Endothelial cell of umbilical vein (primary cell): Measurements from ENCODE around the gene JAGN1. TPM values are rescaled to one million over a fixed set of nuclear protein-coding genes. Genes with fewer than 3 reads are reported as not detected.

ENCODE experiments used
- BruUV-seq: library from RNA; stranded (reverse); fragments of 400-500 nt; replicated peaks from 2 replicates; lab custom pipeline; 2021; lab: Mats Ljungman, UMichigan
- CTCF ChIA-PET: fragments of 300-600, 350-600 bp; sonication (Branson Sonifier 250); formaldehyde crosslinking; loops from one replicate; lab custom pipeline; 2021; ENCODE audit warnings: antibody characterized with exemption, inconsistent platforms; lab: Charles Lee
- POLR2A ChIA-PET: fragments of 300-600, 350-600 bp; sonication (Branson Sonifier 250); formaldehyde crosslinking; loops from one replicate; lab custom pipeline; 2021; ENCODE audit warnings: antibody characterized with exemption, inconsistent platforms; lab: Charles Lee
- DNase-seq: peaks from one replicate; pipeline ENCODE4 v3.0.0-alpha.2; 2011; ENCODE audit warnings: low read depth, low spot score
- FAIRE-seq: peaks from 2 replicates; lab custom pipeline; 2011; peaks lifted over from hg19 to GRCh38; lab: Jason Lieb, UNC
- H2AFZ ChIP-seq: 2 replicates; pipeline ENCODE4 v1.6.0; 2012; ENCODE audit warnings: low read depth, low read length, control low read depth, inconsistent platforms
- H3K27ac ChIP-seq: 2 replicates; pipeline ENCODE4 v1.5.1; 2011; ENCODE audit warnings: low read depth, mild to moderate bottlenecking, control low read depth, low read length, moderate library complexity; ENCODE audit not compliant: insufficient read depth
- H3K27me3 ChIP-seq, 2 experiments: 2 replicates each; pipeline versions ENCODE4 v1.6.0 to v1.6.1; 2011; ENCODE audit warnings: low read length in 2 of 2, mixed read lengths in 1 of 2; ENCODE audit not compliant: control insufficient read depth in 2 of 2, insufficient read depth in 2 of 2
- H3K36me3 ChIP-seq, 2 experiments: 2 replicates in 1 of 2; 3 replicates in 1 of 2; pipeline ENCODE4 v1.5.1; 2011; ENCODE audit warnings: low read length in 2 of 2, mild to moderate bottlenecking in 1 of 2, moderate library complexity in 1 of 2; ENCODE audit not compliant: control insufficient read depth in 2 of 2, insufficient read depth in 2 of 2; ENCODE audit errors: extremely low read depth in 1 of 2
- H3K4me1 ChIP-seq: 3 replicates; pipeline ENCODE4 v1.5.1; 2011; ENCODE audit warnings: mild to moderate bottlenecking, low read length; ENCODE audit not compliant: control insufficient read depth, insufficient read depth; ENCODE audit errors: extremely low read depth
- H3K4me2 ChIP-seq: 2 replicates; pipeline ENCODE4 v1.6.1; 2011; ENCODE audit warnings: low read length, control low read depth, mixed read lengths; ENCODE audit not compliant: insufficient read depth
- H3K4me3 ChIP-seq, 3 experiments: fragments of 200-600 bp in 1 of 3; sonication (generic), shearing (Covaris generic) in 1 of 3; replicated peaks in 1 of 3; 2 replicates each; pipeline ENCODE4 v1.5.1; 2011 to 2016; ENCODE audit warnings: control low read depth in 3 of 3, low read length in 3 of 3, mild to moderate bottlenecking in 2 of 3, inconsistent platforms in 1 of 3, low read depth in 1 of 3, moderate library complexity in 1 of 3; ENCODE audit not compliant: insufficient read depth in 1 of 3
- H3K79me2 ChIP-seq: 2 replicates; pipeline ENCODE4 v1.6.0; 2012; ENCODE audit warnings: low read length, inconsistent platforms; ENCODE audit not compliant: control insufficient read depth, insufficient read depth
- H3K9ac ChIP-seq: replicated peaks from 2 replicates; pipeline ENCODE3; 2011; ENCODE audit warnings: low read length, control low read depth; ENCODE audit not compliant: insufficient read depth; ENCODE audit errors: extremely low read depth
- H3K9me1 ChIP-seq: replicated peaks from 3 replicates; pipeline ENCODE4 v1.6.0; 2011; ENCODE audit warnings: mild to moderate bottlenecking, low read length; ENCODE audit not compliant: control insufficient read depth, insufficient read depth; ENCODE audit errors: extremely low read depth
- H3K9me3 ChIP-seq: replicated peaks from 2 replicates; pipeline ENCODE4 v1.5.1; 2012; ENCODE audit warnings: low read length, inconsistent platforms; ENCODE audit not compliant: control insufficient read depth, insufficient read depth
- H4K20me1 ChIP-seq: replicated peaks from 2 replicates; pipeline ENCODE3; 2011; ENCODE audit warnings: mild to moderate bottlenecking, low read length; ENCODE audit not compliant: control insufficient read depth, insufficient read depth; ENCODE audit errors: extremely low read depth
- CTCF ChIP-seq, 2 donors: IDR thresholded peaks; 1 replicate in 1 of 2; 2 replicates in 1 of 2; pipeline ENCODE4 v1.5.1; 2011; ENCODE audit warnings: low read length in 2 of 2, mild to moderate bottlenecking in 2 of 2, moderate library complexity in 2 of 2, control low read depth in 1 of 2, inconsistent platforms in 1 of 2, low read depth in 1 of 2; ENCODE audit not compliant: insufficient read depth in 1 of 2; ENCODE audit errors: extremely low read depth in 1 of 2
- EZH2 ChIP-seq: IDR thresholded peaks from 2 replicates; pipeline ENCODE4 v1.6.1; 2012; ENCODE audit warnings: borderline replicate concordance, low read depth, mild to moderate bottlenecking, moderate library complexity, low read length, inconsistent platforms; ENCODE audit not compliant: severe bottlenecking
- FOS ChIP-seq: IDR thresholded peaks from 2 replicates; pipeline ENCODE4 v1.6.1; 2011; ENCODE audit warnings: mild to moderate bottlenecking, low read length, moderate library complexity, borderline replicate concordance; ENCODE audit not compliant: insufficient read depth
- GATA2 ChIP-seq: IDR thresholded peaks from 2 replicates; pipeline ENCODE4 v1.7.0; 2011; ENCODE audit warnings: low read depth, mild to moderate bottlenecking, moderate library complexity, mixed read lengths, low read length; ENCODE audit not compliant: insufficient read length, insufficient read depth
- JUN ChIP-seq: IDR thresholded peaks from 2 replicates; pipeline ENCODE4 v1.6.1; 2011; ENCODE audit warnings: borderline replicate concordance, low read depth; ENCODE audit not compliant: insufficient read length, insufficient read depth
- POLR2A ChIP-seq: IDR thresholded peaks from 2 replicates; pipeline ENCODE4 v1.6.1; 2012; ENCODE audit warnings: low read depth, mild to moderate bottlenecking, control low read depth, low read length
- POLR2AphosphoS5 ChIP-seq: IDR thresholded peaks from 2 replicates; pipeline ENCODE4 v1.6.1; 2012; ENCODE audit warnings: low read depth, mild to moderate bottlenecking, control low read depth, low read length, moderate library complexity; ENCODE audit not compliant: insufficient read depth
- dilution Hi-C: fragments of 300-500 bp; cut with MboI; formaldehyde crosslinking; loops from one replicate; pipeline ENCODE4 v1.15.0; 2019; ENCODE audit warnings: low sequenced_read_pairs; ENCODE audit not compliant: extremely low pct_ligation_motif_present
- intact Hi-C: fragments of 100-400 bp; cut with micrococcal nuclease; formaldehyde crosslinking; loops from one replicate; pipeline ENCODE4 v1.10.0; 2022
- polyA plus RNA-seq, 4 experiments: library from polyadenylated mRNA; depleted of rRNA in 3 of 4; stranded (reverse) in 3 of 4; unstranded in 1 of 4; fragments of >200 nt; gene quantifications; 2 replicates each; pipeline versions ENCODE4 v1.2.1 to v1.2.3, GENCODE V29; 2011 to 2012; ENCODE audit warnings: missing spikeins in 1 of 4
- total RNA-seq: library from RNA; stranded (reverse); gene quantifications from 2 replicates; pipeline ENCODE4 v1.2.3, GENCODE V29; 2021

JAGN1 gene
- total and polyA plus RNA-seq, 2 donors (not counting 3 experiments of a cell fraction or from before 2014, with no cell fraction given) = 29.6 to 46.5 TPM

GRCh38 chr3:9902372-9903237, 12.2 kb downstream of the JAGN1 start, which contains the start of gene IL17RE:
IL17RE (plus strand) TSS chr3:9902848; CDS start chr3:9902933, 85 bp downstream.
- no TSS peak for BruUV-seq
- Histone ChIP-seq H3K4me1 (peaks cover 35% of the 10 kb centered on the region), H3K27ac (peak within 1 kb of the TSS; percentile 53), H3K9ac (peak within 1 kb of the TSS; percentile 14), H2AFZ (peak within 1 kb of the TSS; percentile 13), H3K36me3 (no peaks in the 10 kb centered on the region), H3K9me1 (no peaks in the 10 kb centered on the region), H4K20me1 (no peaks in the 10 kb centered on the region), H3K4me2 (peak within 1 kb of the TSS; percentile 38), H3K79me2 (no peaks in the 10 kb centered on the region), H3K4me3 (no peak within 1 kb of the TSS), H3K9me3 (no peaks in the 10 kb centered on the region), H3K27me3 (no peaks in the 10 kb centered on the region)
- ChIA-PET POLR2A (interaction anchor here (0.7 kb wide), 1 partner anchor 11 kb away, joined by 7 read pairs; no protein-coding TSS in a partner anchor), CTCF (interaction anchor here (0.6 to 1.9 kb wide), 9 partner anchors 9 to 420 kb away, joined by 3 to 7 read pairs (median 4); no protein-coding TSS in a partner anchor)
- dilution Hi-C loops = no loop called here
- DNase-seq (no peak), FAIRE-seq (no peak)
- intact Hi-C loops = loop anchor here (1.0 kb wide), 2 partner anchors 12 to 14 kb away; partner anchors contain the start of gene JAGN1
- TF ChIP-seq POLR2A (no peak), POLR2AphosphoS5 (no peak), EZH2 (no peak), CTCF (IDR thresholded peaks at IDR 0.05; ENCODE audit: extremely low read depth in 1 of 2, insufficient read depth in 1 of 2, low read depth in 1 of 2, low read length in 2 of 2) (no peak), JUN (no peak), FOS (no peak), GATA2 (no peak)
